Measurements from ENCODE around the gene SFXN2.

Gene SFXN2

GRCh38 chr10:102782673-102783551 lies 68.5 kb downstream of the SFXN2 start:
- peak; percentile 97 for DNase-seq (ENCODE audit: low read depth, low spot score)
- no peak overlapping the region for H3K4me3 ChIP-seq (ENCODE audit: low read depth, low read length)

GRCh38 chr10:102783568-102783967 lies 69.1 kb downstream of the SFXN2 start:
- no peak overlapping the region for H3K4me3 ChIP-seq (ENCODE audit: low read depth, low read length)
- no peak for DNase-seq (ENCODE audit: low read depth, low spot score)
- in situ Hi-C loops (cut with HindIII; ENCODE audit: low sequenced_read_pairs): no loop called here
- TF ChIP-seq CTCF (IDR thresholded peaks at IDR 0.05; ENCODE audit: low read depth, low read length): no peak

More at GRCh38 chr10:102782673-102783551, 68.5 kb downstream of the SFXN2 start:
- no peak for TF ChIP-seq CTCF (IDR thresholded peaks at IDR 0.05; ENCODE audit: low read depth, low read length)
- in situ Hi-C loops (cut with HindIII; ENCODE audit: low sequenced_read_pairs): no loop called here

DNA sequence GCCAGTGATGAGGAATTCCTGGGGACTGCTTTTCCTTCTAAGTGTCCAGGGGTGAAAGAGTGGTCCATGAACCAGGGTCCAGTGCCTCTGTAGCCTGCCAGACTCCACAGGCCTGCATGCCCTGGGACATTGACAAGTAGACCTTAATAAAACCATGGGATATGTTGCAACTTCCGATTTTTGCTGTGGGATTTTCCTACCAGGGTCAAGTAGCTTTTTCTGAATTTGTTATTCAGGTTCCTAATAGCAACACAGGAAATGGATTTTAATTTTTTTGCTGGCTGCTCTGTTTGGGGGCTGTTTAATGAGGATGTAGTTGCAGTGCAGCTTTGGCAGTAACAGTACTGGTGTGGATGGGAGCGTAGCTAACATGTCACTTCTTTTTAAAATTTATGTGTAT lies 71.4 kb downstream of the SFXN2 start:
- no peak for DNase-seq (ENCODE audit: low read depth, low spot score)
- in situ Hi-C loops (cut with HindIII; ENCODE audit: low sequenced_read_pairs): no loop called here
- H3K4me3 ChIP-seq (ENCODE audit: low read depth, low read length): no peak overlapping the region
- TF ChIP-seq CTCF (IDR thresholded peaks at IDR 0.05; ENCODE audit: low read depth, low read length): no peak

- TF ChIP-seq CTCF (IDR thresholded peaks at IDR 0.05; ENCODE audit: low read depth, low read length): no peak
- in situ Hi-C loops (cut with HindIII; ENCODE audit: low sequenced_read_pairs): no loop called here
- no peak for DNase-seq (ENCODE audit: low read depth, low spot score)
- no peak overlapping the region for H3K4me3 ChIP-seq (ENCODE audit: low read depth, low read length)
Observed at GRCh38 chr10:102791754-102792395, 77.4 kb downstream of the SFXN2 start.
